Cardiac muscle cell (in vitro differentiated cells and primary cell): ENCODE measurements around the gene NFKBIA. TPM values are rescaled to one million over a fixed set of nuclear protein-coding genes. Genes with fewer than 3 reads are reported as not detected.
"Not testable (repeated sequence)": the region's sequence is repeated elsewhere in the genome, so short reads cannot be mapped to it uniquely, and the experiment has no call there.

Source experiments
- DNase-seq, 2 donors: peaks; one replicate each; pipeline versions ENCODE4 v3.0.0 to v3.0.0-alpha.2; 2010 to 2017; ENCODE audit warnings: low read depth in 1 of 2, low spot score in 1 of 2
- H3K27ac ChIP-seq: fragments of 200-600 bp; sonication (generic); 2 replicates; pipeline ENCODE4 v1.5.1; 2016
- H3K27me3 ChIP-seq: fragments of 200-600 bp; sonication (generic); 2 replicates; pipeline ENCODE4 v1.6.0; 2016; ENCODE audit warnings: control low read depth
- H3K36me3 ChIP-seq: fragments of 200-600 bp; sonication (generic); 2 replicates; pipeline ENCODE4 v1.5.1; 2016; ENCODE audit warnings: control low read depth
- H3K4me1 ChIP-seq: fragments of 200-600 bp; sonication (generic); 2 replicates; pipeline ENCODE4 v1.8.1; 2017; ENCODE audit warnings: low read depth, mild to moderate bottlenecking, mixed run types
- H3K4me3 ChIP-seq: fragments of 200-600 bp; sonication (generic); 2 replicates; pipeline ENCODE4 v1.5.1; 2016; ENCODE audit warnings: mild to moderate bottlenecking
- H3K9me3 ChIP-seq: fragments of 200-600 bp; sonication (generic); 2 replicates; pipeline ENCODE4 v1.5.1; 2017; ENCODE audit warnings: low read depth, mild to moderate bottlenecking, control low read depth
- polyA plus RNA-seq: library from polyadenylated mRNA; unstranded; fragments of >200 nt; fragmentation: Nextera tagmentation; extraction: Ambion mirVana; gene quantifications from 2 replicates; pipeline ENCODE4 v1.2.1, GENCODE V29; 2016
- total RNA-seq: library from RNA; depleted of rRNA; stranded (reverse); fragments of >200 nt; gene quantifications from 2 replicates; pipeline ENCODE4 v1.2.3, GENCODE V29; 2016
- TF ChIP-seq, protein P1 (sequence below): IDR thresholded peaks from 2 replicates; pipeline ENCODE4 v1.5.1; 2012; ENCODE audit warnings: low read depth, mild to moderate bottlenecking, low read length

The NFKBIA gene
- total and polyA plus RNA-seq, 2 experiments from 2014 or later: 64.1 to 148 TPM

DNA sequence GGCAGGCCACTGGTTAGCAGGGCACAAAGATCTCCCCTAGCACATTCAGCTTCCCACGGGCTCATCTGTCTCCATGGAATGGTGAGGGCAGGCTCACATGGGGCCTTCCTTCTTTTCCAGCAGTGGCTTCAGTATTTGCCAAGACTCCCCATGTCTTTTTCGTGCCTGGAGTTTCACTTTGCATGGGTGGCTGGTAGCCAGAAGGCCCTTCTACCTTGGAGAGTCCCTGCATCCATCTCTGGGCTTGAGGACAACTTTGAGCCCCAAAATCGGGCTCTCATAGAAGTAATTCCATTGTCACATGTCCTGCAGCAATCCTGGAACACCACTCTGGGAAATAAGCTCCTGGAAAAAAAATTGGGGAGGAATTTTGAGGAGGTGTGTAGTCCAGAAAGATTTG, 42.1 kb downstream of the NFKBIA start:
- peaks cover 15% of the 10 kb centered on the region for H3K4me1 ChIP-seq
- H3K27me3 ChIP-seq: no peaks in the 10 kb centered on the region
- no peaks in the 10 kb centered on the region for H3K9me3 ChIP-seq
- TF ChIP-seq, protein P1, sequence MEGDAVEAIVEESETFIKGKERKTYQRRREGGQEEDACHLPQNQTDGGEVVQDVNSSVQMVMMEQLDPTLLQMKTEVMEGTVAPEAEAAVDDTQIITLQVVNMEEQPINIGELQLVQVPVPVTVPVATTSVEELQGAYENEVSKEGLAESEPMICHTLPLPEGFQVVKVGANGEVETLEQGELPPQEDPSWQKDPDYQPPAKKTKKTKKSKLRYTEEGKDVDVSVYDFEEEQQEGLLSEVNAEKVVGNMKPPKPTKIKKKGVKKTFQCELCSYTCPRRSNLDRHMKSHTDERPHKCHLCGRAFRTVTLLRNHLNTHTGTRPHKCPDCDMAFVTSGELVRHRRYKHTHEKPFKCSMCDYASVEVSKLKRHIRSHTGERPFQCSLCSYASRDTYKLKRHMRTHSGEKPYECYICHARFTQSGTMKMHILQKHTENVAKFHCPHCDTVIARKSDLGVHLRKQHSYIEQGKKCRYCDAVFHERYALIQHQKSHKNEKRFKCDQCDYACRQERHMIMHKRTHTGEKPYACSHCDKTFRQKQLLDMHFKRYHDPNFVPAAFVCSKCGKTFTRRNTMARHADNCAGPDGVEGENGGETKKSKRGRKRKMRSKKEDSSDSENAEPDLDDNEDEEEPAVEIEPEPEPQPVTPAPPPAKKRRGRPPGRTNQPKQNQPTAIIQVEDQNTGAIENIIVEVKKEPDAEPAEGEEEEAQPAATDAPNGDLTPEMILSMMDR: no peak
- no peaks in the 10 kb centered on the region for H3K36me3 ChIP-seq
- no peak for DNase-seq
- no peak overlapping the region for H3K4me3 ChIP-seq
- no peak overlapping the region for H3K27ac ChIP-seq

DNA sequence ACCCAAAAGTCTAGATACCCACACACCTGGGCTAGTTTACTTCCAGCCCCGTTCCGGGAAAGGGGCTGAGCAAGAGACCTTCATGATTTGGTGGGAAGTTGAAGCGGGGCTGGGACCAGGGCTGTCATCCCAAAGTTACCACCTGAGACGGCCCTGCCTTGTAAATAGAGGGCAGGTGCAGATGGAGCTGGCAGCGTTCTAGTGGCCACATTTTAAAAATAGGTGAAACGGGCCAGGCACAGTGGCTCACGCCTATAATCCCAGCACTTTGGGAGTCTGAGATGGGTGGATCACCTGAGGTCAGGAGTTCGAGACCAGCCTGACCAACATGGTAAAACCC, 43.4 kb downstream of the NFKBIA start:
- Histone ChIP-seq H3K4me3 (no peak overlapping the region), H3K27ac (no peak overlapping the region), H3K9me3 (no peaks in the 10 kb centered on the region), H3K27me3 (no peaks in the 10 kb centered on the region), H3K36me3 (no peaks in the 10 kb centered on the region), H3K4me1 (peaks cover 7% of the 10 kb centered on the region)
- TF ChIP-seq, protein P1: no peak
- no peak for DNase-seq

- not testable (repeated sequence) for H3K4me3 ChIP-seq, H3K27me3 ChIP-seq, DNase-seq, H3K36me3 ChIP-seq, H3K27ac ChIP-seq, H3K9me3 ChIP-seq, H3K4me1 ChIP-seq
Measured at GRCh38 chr14:35359655-35360054, 44.9 kb downstream of the NFKBIA start.

GRCh38 chr14:35355981-35356841, 48.3 kb downstream of the NFKBIA start:
- DNase-seq: peak in 1 of 2 donors; percentile 75
- Histone ChIP-seq H3K27ac (no peak overlapping the region), H3K4me3 (no peak overlapping the region), H3K27me3 (no peaks in the 10 kb centered on the region), H3K36me3 (no peaks in the 10 kb centered on the region), H3K4me1 (peaks cover 23% of the 10 kb centered on the region), H3K9me3 (no peaks in the 10 kb centered on the region)
- TF ChIP-seq, protein P1: no peak

GRCh38 chr14:35355235-35355634, 49.3 kb downstream of the NFKBIA start:
- H3K4me3 ChIP-seq, H3K36me3 ChIP-seq, DNase-seq, H3K27me3 ChIP-seq, H3K27ac ChIP-seq, H3K9me3 ChIP-seq: not testable (repeated sequence)
- H3K4me1 ChIP-seq: peaks cover 23% of the 10 kb centered on the region

GRCh38 chr14:35353409-35354172, 51.0 kb downstream of the NFKBIA start:
- no peaks in the 10 kb centered on the region for H3K9me3 ChIP-seq
- H3K4me1 ChIP-seq: peaks cover 23% of the 10 kb centered on the region
- no peak for DNase-seq

More at GRCh38 chr14:35353409-35354172, 51.0 kb downstream of the NFKBIA start:
- TF ChIP-seq, protein P1: no peak
- no peak overlapping the region for H3K4me3 ChIP-seq
- H3K27ac ChIP-seq: peak overlapping the region; percentile 74
- H3K27me3 ChIP-seq: no peaks in the 10 kb centered on the region
- H3K36me3 ChIP-seq: no peaks in the 10 kb centered on the region
